NCI-H2227 (cell line): ENCODE measurements around the gene FADD.
"Not testable (repeated sequence)": the region's sequence is repeated elsewhere in the genome, so short reads cannot be mapped to it uniquely, and the experiment has no call there.

Source experiments
- DNase-seq: peaks from one replicate; lab custom pipeline; 2025; ENCODE audit not compliant: unreplicated experiment; lab: John Stamatoyannopoulos, UW

FADD gene

DNA sequence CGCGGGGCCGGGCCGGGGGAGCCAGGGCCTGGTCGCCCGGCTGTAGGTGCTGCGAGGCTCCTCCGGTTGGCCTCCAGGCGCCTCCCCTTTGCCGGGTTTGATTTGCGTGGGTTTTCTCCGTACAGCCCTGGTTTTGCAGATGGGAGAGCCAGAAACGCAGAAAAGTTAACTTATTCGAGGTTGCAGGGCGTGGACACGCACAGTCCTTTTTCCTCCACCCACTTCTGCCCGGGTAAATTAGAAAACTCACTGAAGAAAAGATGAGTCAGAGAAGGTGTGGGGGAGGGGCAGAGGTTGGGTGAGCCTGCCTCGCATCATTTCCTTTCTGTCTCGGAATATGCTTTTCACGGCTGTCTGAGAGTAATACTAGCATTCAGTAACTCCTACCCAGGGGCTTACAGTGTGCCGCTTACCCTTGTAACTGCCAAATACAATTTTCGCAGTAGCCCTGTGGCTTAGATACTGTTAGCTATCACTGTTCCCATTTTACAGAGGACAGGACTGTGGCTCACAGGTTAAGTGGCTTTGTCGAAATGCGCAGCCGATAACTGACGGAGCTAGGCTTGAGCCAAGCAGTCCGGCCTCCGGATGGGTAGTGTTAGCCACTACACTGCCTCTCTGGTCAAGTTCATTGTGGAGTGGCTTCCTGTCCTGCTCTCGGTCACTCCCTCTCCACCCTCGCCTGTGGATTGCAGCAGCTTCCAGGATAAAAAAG, 812 bp downstream of the FADD start:
- peak; percentile 39 for DNase-seq

GRCh38 chr11:70204466-70204799, 1.3 kb downstream of the FADD start:
- no peak for DNase-seq

DNA sequence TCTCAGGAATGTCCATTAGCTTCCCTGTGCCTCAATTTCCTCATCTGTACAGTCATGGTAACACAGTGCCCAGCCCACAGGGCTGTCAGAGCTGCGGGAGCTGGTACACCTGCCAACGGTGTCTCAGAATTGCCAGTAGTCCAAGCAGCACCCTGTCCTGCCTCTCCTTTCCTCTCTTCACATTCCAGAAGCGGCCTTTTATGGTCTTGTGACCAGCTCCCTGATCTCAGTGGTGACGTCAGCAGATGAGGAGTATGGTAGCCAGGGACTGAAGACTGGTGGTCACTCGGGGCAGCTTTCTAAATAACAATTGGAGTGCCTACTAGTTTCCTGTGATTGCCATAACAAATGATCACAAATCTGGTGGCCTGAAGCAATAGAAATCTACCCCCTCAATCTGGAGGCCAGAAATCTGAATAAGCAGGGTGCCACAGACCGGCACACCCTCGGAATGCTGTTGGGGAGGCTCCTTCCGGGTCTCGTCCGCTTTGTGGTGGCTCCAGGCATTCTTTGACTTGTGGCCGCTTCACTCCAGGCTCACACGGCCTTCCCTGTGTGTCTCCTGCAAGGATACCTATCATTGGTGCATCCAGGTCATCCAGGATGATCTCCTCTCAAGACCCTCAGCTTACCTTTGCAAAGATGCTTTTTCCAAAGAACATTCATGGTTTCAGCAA, 2.1 kb downstream of the FADD start:
- no peak for DNase-seq

- DNase-seq: no peak
These were observed 2.7 kb downstream of the FADD start for GRCh38 chr11:70205766-70206165.

- DNase-seq: no peak
These were observed 3.3 kb downstream of the FADD start for GRCh38 chr11:70206226-70206981.

DNA sequence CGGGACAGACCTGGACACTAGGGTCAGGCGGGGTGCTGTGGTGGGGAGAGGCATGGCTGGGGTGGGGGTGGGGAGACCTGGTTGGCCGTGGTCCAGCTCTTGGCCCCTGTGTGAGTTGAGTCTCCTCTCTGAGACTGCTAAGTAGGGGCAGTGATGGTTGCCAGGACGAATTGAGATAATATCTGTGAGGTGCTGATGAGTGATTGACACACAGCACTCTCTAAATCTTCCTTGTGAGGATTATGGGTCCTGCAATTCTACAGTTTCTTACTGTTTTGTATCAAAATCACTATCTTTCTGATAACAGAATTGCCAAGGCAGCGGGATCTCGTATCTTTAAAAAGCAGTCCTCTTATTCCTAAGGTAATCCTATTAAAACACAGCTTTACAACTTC, 3.9 kb downstream of the FADD start:
- no peak for DNase-seq

GRCh38 chr11:70207531-70208131, 4.5 kb downstream of the FADD start:
- DNase-seq: no peak

DNA sequence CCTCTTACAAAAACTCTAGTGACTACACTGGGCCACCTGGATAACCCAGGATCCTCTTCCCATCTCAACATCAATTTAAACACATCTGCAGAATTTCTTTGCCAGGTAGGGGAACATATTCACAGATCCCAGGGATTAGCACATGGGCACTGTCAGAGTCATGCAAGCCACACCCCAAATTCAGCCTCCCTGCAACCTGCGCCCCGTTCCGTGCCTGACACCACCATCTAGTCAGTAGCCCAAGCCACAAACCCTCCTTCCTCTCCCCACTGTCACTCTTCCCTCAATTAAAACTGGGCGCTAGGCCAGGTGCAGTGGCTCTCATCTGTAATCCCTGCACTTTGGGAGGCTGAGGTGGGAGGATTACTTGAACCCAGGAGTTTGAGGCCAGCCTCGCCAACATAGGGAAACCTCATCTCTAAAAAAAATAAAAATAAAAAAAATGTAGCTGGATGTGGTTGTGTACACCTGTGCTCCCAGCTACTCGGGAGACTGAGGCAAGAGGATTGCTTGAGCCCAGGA, 6.4 kb downstream of the FADD start:
- DNase-seq: no peak

DNA sequence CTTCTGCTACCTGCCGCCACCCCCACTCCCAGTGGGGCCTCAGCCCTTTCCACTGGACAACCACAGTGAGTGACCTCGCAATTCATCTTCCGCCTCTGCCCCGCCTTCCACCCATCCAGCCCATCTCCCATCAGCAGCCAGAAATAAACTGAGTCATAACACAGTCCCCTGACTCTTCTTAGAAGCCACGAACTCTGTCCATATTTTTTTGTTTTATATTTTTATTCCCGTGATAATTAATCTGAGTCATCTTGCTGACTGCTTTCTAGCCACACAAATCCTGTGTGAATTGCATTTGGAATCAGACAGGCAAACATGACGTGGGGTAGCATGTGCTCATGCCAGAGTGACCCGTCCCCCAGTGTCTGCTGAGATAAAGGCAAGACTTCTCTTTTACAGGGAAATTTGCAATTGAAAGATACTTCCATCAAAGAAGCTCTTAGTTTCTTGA, 7.0 kb downstream of the FADD start:
- no peak for DNase-seq

GRCh38 chr11:70210530-70210929, 7.4 kb downstream of the FADD start:
- no peak for DNase-seq

GRCh38 chr11:70212227-70212811, 9.2 kb downstream of the FADD start:
- no peak for DNase-seq

DNA sequence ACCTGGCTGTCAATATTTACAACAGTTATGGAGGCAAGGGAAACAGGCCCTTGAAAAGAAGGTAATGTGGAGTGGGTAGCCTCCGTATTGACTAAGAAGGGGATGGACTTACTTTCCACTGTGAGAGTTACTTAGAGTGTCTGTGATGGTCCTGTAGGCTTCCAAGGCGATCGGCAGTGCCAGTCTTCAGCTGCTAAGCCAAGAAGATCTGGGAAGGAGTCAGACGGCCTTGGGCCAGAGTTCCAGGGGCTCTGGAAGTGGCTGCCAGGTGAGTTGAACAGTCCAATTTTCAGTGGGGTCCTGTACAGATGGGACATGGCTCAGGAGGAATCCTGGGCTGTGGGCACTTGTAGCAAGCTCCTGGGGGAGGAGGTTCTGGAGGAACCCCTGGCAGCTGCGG, 14.3 kb downstream of the FADD start:
- not testable (repeated sequence) for DNase-seq

GRCh38 chr11:70218076-70218475, 15.0 kb downstream of the FADD start:
- DNase-seq: not testable (repeated sequence)

DNA sequence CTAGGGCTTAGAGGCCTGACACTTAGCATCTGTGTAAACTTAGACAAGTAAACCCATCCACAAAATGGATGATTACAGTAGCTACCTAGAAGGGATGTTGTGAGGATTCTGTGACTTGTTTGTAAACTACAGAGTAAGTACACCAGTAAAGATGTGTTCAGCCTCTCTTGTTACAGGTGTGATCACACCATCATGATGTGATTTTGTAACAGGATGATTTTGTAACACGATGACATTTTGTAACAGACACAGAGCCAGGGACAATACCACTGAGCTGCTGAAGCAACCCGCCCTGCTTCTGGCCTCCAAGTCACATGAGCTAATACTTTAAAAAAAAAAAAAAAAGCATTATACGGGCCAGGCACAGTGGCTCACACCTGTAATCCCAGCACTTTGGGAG, 17.0 kb downstream of the FADD start:
- DNase-seq: no peak

DNA sequence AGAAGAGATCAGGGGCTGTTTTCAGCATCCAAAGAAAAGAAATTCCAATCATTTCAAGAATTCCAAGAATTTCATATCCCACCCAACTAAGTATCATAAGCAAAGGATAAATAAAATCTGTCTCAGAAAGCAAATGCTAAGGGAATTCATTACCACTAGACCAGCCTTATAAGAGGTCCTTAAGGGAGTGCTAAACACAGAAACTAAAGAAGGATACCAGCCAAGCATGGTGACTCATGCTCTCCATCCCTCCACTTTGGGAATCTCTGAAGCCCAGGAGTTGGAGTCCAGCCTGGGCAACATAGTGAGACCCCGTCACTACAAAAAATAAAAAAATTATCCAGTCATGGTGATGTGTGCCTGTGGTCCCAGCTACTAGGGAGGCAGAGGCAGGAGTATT, 17.8 kb downstream of the FADD start:
- DNase-seq: no peak

DNA sequence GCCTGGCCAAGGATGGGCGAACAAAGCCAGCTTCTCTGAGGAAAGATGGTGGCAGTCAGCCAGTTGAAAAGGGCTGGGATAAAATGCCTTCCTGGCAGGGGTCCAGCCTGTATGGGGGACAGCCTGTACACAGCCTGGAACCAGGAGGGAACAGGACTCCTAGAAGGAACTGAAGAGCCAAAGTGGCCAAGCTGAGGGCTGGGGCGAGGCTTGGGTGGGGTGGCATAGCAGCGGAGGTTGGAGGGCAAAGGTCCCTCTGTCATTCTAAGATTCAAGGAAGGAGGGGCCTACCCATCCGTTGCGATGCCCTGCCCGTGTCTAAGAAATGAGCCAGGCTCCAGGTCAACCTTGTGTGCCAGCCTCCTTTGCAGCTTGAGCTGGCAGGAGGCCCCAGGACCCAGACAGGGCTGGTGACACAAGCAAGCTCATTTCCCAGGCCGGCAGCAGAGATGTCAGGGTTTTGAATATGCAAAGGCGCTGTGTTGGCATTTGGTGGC, 22.6 kb downstream of the FADD start:
- no peak for DNase-seq

DNA sequence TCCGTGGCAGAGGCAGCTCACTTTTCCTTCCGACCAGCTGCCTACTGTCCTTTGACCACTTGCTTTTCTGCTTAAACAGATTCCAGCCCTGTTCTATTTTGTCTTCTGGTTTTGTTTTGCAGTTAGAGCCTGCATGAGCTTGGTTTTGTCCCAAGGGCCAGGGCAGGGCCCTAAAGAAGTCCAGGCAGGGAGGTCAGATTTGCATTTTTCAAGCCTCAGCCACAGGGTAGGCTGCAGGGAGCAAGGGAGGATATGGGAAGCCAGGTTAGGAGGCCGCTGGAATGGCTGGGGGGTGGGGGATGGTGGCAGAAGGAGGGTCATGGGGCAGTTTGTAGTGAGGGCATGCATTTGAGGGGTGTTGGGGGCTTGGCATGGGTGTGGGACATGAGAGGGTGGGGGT, 23.1 kb downstream of the FADD start:
- no peak for DNase-seq

- DNase-seq: no peak
These were observed 23.9 kb downstream of the FADD start for GRCh38 chr11:70226967-70227366.

DNA sequence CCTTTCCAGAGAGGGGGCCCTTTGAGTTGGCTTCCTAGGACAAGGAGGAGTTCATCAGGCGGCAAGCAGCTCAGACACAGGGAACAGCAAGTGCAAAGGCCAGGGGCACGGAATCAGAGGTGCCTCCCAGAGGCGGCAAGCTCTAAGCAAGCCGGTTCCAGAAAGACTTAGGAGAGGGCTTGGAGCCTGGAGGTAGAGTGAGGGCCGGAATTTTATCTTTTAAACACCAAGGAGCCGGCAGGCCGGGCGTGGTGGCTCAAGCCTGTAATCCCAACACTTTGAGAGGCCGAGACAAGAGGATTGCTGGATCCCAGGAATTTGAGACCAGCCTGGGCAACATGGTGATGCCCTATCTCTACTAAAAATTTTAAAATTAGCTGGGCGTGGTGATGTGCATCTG, 26.6 kb downstream of the FADD start:
- DNase-seq: no peak

DNA sequence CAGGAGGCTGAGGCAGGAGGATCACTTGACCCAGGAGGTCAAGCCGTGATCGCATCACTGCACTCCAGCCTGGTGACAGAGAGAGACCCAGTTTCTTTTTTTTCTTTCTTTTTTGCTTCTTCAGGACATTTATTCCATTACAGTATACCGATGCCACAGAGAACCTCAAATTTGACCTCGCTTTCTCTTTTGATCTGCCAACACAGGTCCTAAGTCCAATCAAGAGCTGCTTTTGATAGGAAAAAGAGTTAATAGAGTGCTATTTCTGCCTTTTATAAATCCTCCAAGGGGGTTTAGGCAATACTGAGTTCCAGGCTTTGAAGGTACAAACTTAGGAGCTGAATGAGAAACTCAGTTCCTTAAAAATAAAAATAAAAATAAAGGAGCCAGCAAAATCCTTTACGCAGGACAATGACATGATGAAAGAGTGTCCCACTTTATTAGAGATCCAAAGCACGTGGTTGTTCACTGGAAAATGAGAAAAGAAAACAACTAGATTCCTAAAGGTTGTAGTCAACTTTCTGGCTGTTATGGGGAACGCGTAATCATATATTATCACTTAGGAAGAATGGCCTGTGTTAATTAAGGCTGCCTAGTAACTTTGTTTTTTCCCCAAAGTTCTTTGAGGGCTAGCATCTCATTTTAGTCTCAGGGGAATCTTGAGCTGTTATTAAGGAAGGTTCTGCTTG, 27.2 kb downstream of the FADD start:
- DNase-seq: no peak
